Eye (tissue), 1 donor: ENCODE measurements around the gene KBTBD12.
A peak's percentile ranks its signal among the peaks of the same experiment; 100 is the strongest.
"Not testable (repeated sequence)": the region's sequence is repeated elsewhere in the genome, so short reads cannot be mapped to it uniquely, and the experiment has no call there.

Experiments
- DNase-seq: peaks from one replicate; pipeline ENCODE4 v3.0.0-alpha.2; 2015

Gene KBTBD12

GRCh38 chr3:127905556-127905955, 9.5 kb upstream of the KBTBD12 start:
- DNase-seq: no peak

- DNase-seq: not testable (repeated sequence)
Measured at GRCh38 chr3:127906653-127907052, 8.4 kb upstream of the KBTBD12 start.

- no peak for DNase-seq
Measured at GRCh38 chr3:127908202-127908601, 6.8 kb upstream of the KBTBD12 start.

- DNase-seq: no peak
Measured at GRCh38 chr3:127908951-127909350, 6.1 kb upstream of the KBTBD12 start.

- DNase-seq: no peak
Measured at GRCh38 chr3:127909646-127910045, 5.4 kb upstream of the KBTBD12 start.

- DNase-seq: peak; percentile 74
Measured at GRCh38 chr3:127911421-127911931, 3.6 kb upstream of the KBTBD12 start.

- DNase-seq: not testable (repeated sequence)
Measured at GRCh38 chr3:127913841-127914240, 1.2 kb upstream of the KBTBD12 start.

DNA sequence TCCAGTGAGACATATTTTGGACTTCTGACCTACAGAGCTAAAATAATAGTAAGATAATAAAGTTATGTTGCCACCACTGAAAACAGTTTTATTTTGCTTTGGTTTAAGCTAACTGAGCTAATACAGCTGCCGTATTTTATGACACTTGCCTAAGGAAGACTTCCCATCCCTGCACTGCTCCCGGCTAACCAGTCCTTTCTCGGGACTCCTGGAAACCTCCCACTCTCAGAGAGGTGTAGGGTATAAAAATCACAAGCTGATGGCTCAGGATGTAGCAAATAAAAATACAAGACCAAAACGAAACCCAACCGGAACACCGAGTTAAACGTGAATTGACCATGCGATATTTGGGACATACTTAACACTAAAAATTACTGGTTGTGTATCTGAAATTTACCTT, 448 bp upstream of the KBTBD12 start:
- no peak for DNase-seq

DNA sequence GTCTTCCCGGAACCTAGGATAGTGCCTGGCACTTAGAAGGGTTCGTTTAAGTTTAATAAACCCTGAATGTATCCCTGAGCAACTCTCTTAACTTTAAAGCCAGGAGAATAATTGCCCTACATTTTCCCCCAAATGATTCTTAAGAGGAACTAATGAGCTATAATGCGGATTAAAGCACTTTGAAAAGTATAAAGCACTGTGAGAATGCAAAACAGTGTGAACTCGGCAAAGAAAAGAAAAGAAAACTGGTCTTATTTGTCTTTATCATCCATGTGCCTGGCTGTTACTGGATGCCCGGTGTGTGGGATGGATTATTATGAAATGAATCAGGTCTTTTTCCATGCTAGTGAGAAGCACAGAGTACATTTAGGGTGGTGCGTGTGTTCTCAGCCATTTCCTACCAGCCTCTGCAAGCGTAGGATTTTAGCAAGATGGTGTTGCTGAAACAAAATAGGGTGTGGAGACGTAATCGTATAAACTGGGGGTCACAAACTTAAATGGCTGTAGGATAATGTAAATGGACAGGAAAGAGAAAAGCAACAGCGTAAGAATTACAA, 983 bp downstream of the KBTBD12 start:
- peak; percentile 75 for DNase-seq

- no peak for DNase-seq
Measured at GRCh38 chr3:127920738-127921137, 5.7 kb downstream of the KBTBD12 start.

GRCh38 chr3:127923611-127924010, 8.6 kb downstream of the KBTBD12 start:
- no peak for DNase-seq

DNA sequence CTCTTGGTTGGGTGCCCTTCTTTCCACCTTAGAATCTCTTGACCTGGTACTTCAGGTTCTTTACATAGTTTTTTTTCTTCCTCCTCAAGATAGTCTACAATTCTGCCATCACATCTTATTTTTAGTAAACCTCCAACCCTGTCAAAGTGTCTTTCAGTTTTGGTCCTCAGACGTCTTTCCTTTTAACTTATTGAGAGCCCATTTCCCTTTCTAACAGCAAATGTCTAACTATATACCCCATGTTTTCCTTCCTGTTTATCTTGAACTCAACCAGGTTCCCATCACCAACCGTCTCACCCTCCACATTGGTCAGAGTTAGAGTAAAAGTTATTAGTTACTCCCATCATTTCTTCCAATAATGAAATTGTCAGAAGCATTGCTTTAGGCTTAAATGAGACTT, 10.4 kb downstream of the KBTBD12 start:
- no peak for DNase-seq

DNA sequence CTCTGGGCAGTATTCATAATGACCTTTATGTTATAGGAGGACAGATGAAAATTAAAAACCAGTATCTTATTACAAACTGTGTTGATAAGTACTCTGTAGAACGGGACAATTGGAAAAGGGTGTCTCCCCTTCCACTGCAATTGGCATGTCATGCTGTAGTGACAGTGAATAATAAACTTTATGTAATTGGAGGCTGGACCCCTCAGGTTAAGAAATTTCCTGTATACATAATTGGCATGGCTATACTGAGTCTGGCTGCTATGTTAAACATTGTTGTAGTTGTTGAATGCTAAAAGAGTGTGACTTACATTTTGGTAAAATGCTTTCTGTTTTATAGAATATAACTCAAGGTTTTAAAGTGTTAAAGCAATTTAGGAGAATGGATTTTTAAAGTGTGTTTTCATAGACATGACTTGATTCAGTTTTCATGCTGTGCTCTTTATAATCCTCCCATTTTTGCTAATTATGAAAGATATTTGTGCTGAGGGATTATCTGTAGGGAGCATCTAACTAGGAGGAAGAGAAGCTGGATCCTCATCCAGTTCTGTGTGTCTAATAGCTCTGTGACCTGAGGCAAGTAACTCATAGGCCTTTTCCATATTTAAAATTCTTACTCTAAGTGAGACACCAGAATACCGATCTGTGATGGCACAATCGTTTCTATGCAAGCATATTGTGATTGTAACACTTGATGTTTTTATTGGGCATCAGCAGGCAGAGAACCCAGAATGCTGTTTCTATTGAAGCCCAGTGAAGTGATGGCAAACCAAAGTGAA, 13.0 kb downstream of the KBTBD12 start:
- no peak for DNase-seq

DNA sequence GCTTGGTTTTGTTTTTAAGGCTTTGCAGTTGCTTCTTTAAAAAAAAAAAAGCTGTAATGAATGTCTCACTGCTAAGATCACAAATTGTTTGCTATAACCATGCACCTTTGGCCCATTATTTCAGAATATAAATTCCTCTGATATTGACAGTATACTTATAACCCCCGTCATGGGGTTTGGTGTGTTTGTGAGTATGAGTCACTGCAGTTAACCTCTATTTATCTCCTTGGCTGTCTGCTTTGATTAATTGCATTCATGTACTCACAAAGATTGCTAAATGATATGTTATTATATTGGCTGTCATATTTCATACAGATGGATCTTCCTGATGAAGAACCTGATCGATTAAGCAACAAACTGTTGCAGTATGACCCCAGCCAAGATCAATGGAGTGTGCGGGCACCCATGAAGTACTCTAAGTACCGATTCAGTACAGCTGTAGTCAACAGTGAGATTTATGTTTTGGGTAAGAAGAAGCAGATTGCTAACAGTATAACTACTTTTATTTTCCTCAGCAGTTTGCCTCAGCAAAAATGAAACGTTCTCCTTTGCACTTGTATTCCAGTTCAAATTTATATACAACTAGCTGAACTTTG, 14.9 kb downstream of the KBTBD12 start:
- DNase-seq: no peak

GRCh38 chr3:127933396-127933795, 18.4 kb downstream of the KBTBD12 start:
- no peak for DNase-seq

- no peak for DNase-seq
Measured at GRCh38 chr3:127938800-127939199, 23.8 kb downstream of the KBTBD12 start.

DNA sequence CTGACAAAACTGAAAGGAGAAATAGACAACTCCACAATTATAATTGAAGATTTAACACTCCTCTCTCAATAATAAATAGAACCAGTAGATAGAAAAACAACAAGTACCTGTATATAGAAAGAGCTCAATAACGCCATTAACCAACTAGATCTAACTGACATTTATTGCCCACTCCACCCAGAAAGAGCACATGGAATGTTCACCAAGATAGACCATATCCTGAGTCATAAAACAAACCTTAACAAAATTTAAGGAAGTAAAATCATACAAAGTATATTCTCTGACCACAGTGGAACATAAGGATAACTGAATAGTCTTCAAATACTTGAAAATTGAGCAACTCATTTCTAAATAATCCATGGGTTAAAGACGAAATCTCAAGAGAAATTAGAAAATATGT, 25.1 kb downstream of the KBTBD12 start:
- DNase-seq: no peak

GRCh38 chr3:127942613-127943012, 27.6 kb downstream of the KBTBD12 start:
- no peak for DNase-seq

- no peak for DNase-seq
Measured at GRCh38 chr3:127948211-127948610, 33.2 kb downstream of the KBTBD12 start.

DNA sequence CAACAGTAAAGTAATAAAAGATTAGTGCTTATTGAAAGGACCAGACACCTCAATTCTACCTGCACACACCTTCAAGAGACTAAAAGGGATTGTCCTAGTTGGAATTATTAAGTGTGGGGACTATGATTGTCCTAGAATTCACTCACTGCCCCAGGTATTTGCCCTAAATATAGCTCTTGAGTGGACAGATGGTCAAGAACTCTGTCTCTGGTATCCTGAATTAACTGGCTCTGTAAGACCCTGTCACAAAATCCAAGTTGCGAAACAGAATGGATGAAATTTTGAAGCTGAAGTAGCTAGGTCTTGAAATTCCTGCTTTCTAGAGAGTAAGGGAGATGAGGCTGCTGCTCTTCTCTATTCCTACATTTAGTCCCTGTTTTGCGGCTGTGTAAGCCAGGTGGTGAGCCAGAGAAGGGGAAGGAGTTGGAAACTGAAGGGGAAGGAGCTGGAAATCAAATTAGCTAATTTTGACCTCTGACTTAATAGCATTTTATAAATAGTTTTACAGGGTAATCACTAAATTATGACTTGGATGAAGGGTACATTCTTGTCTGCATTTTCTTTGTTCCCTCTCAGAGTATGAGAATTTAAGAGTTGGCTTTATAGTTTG, 34.5 kb downstream of the KBTBD12 start:
- no peak for DNase-seq

DNA sequence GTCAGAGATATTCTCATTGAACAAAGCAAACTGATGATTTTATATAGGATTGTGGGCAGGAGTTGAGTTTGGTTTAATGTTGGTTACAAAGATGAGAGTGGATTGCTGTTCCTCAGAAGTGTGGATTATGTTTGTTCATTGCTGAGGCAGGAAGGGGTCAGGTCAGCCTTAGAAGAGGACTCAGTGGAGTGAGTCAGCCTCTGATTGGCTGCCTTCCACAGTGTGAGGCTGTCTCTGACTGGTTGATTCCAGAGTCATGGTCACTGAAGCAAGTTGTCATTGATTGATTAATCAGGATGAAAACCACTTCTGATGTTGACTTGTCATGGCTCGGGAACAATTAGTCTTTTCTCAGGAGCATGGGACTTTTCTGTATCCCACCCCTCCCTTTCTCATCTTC, 36.2 kb downstream of the KBTBD12 start:
- no peak for DNase-seq

- DNase-seq: peak; percentile 58
Measured at GRCh38 chr3:127953091-127954035, 38.3 kb downstream of the KBTBD12 start.

- no peak for DNase-seq
Measured at GRCh38 chr3:127954640-127955039, 39.6 kb downstream of the KBTBD12 start.
